Epithelial cell of esophagus (primary cell): ENCODE results near the gene CHAC1.

Source experiments
- DNase-seq: peaks from one replicate; pipeline ENCODE4 v3.0.0; 2010; ENCODE audit warnings: low read depth
- H3K4me3 ChIP-seq: 2 replicates; pipeline ENCODE4 v1.5.1; 2011; ENCODE audit warnings: mild to moderate bottlenecking, low read length, control low read depth
- CTCF ChIP-seq: IDR thresholded peaks from 2 replicates; pipeline ENCODE4 v1.5.1; 2011; ENCODE audit warnings: low read depth, mild to moderate bottlenecking, low read length, control low read depth, inconsistent platforms; ENCODE audit not compliant: insufficient read depth; ENCODE audit errors: missing control alignments

Gene CHAC1

GRCh38 chr15:40963201-40963600, 9.9 kb downstream of the CHAC1 start:
- no peak for TF ChIP-seq CTCF
- no peak for DNase-seq
- H3K4me3 ChIP-seq = no peak overlapping the region

DNA sequence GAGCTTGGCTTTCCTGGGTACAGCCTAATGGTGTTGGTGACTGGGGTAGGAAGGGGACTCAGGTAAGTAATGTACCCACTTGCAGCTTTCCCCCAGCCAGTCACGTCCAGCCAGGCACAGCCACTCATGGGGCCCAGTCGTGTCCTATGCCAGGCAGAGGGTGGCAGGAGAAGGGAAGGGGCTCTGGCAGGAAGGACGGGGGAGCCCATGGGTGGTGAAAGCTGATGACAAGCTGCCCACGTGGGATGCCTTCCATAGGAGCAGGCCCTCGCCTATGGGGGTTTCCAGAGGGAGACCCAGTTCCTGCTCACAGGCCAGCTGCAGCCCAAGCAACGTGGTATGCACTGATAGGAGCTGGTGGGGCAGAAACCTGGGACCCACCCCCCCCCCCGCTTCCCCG, 10.7 kb downstream of the CHAC1 start:
- H3K4me3 ChIP-seq = no peak overlapping the region
- DNase-seq = no peak
- TF ChIP-seq CTCF = no peak

DNA sequence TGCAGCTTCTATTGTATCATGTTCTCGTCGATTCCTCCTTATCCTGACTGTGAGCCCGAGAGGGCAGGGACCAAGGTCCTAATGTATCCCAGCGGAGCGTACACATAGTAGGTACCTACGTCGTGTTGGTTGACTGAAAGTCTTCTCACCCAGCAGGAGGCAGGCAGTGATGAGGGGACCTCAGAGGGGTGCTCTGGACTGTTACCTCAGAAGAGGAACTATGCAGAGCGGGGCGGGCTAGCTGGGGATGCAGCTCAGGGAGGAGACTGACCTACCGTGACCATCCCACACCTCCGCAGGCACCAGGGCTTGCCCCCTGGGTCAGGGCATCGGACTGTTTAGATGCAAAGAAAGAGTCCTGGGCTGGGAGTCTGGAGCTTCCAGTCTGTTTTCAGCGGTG, 11.4 kb downstream of the CHAC1 start:
- no peak for TF ChIP-seq CTCF

DNA sequence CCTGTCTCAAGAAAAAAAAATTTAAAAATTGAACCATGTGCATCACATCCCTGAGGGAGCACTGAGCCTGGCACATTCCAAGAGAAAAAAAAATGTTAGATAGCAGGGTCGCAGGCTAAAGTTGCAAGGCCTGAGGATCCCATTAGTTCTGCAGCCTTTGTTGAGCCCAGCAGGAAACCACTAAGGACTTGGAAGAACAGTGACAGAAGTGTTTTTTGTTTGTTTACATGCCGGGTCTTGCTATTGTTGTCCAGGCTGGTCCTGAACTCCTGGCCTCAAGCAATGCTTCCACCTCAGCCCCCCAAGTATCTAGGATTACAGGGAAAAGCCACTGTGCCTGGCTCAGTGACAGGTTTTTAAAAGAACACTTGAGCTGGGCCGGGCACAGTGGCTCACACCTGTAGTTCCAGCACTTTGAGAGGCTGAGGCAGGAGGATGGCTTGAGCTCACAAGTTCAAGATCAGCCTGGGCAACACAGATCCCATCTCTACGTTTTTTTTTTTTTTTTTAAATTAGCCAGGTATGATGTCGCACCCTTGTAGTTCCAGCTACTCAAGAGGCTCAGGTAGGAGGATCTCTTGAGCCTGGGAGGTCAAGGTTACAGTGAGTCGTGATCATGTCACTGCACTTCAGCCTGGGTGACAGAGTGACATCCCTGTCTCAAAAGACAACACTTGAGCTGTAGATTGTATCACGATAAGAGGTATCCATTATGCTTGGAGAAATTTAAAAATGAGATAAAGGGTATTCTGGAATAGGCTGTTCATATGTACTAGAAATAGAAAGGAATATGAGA, 15.2 kb downstream of the CHAC1 start:
- no peak for TF ChIP-seq CTCF
- DNase-seq = no peak
- H3K4me3 ChIP-seq = no peak overlapping the region

More for the DNA sequence above, 11.4 kb downstream of the CHAC1 start:
- no peak for DNase-seq
- H3K4me3 ChIP-seq = no peak overlapping the region

DNA sequence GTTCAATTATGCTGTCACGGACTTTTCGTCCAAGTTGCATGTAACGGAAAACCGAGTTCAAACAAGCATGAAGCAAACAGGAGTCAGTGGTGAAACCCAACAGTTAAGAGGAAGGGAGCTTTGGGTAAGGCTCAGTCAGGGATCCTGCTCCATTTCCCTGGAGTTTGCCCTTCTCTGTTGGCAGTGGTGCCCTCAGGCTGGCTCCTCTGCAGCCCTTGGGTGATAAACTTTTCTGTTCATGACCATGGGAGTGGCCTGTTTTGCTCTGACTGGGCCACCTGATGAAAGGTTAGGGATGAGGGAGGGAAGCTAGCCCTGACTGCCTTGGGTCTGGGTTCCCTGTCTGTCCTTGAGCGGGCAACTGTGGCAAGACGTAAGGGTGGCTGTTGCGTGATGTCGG, 16.1 kb downstream of the CHAC1 start:
- no peak for DNase-seq
- no peak overlapping the region for H3K4me3 ChIP-seq

DNA sequence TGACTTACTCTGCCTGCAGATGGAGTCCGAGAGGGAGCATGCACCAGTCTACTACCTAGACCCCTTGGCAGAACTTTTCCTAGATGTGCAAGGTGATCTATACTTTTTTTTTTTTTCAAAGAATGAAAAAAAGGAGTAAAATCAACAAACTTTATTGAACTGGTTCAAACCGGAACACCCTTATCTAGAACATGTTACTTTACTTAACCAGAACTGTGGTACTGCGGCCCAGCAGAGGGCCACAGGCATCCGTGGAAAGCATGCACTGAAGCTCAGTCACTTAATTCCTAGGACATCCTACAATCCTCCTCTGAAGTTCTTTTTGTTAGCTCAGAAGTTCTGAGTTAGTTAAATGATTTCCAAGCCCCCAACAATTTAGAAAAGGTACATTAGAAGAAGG, 21.6 kb downstream of the CHAC1 start:
- H3K4me3 ChIP-seq = no peak overlapping the region
- TF ChIP-seq CTCF = no peak
- no peak for DNase-seq

More for the DNA sequence above, 16.1 kb downstream of the CHAC1 start:
- no peak for TF ChIP-seq CTCF

GRCh38 chr15:40976819-40977218, 23.5 kb downstream of the CHAC1 start:
- no peak for DNase-seq
- no peak overlapping the region for H3K4me3 ChIP-seq
- no peak for TF ChIP-seq CTCF
